Fibroblast of villous mesenchyme (primary cell): ENCODE measurements around the gene NANOS3. TPM values are rescaled to one million over a fixed set of nuclear protein-coding genes. Genes with fewer than 3 reads are reported as not detected.

Source experiments
- DNase-seq: peaks from one replicate; pipeline ENCODE4 v3.0.0-alpha.2; 2010; ENCODE audit warnings: low read depth
- H3K4me3 ChIP-seq: 2 replicates; pipeline ENCODE4 v1.5.1; 2011; ENCODE audit warnings: low read depth, mild to moderate bottlenecking, low read length
- CTCF ChIP-seq: IDR thresholded peaks from 2 replicates; pipeline ENCODE4 v1.5.1; 2012; ENCODE audit warnings: low read depth, mild to moderate bottlenecking, low read length; ENCODE audit not compliant: insufficient read depth
- total RNA-seq: library from RNA; depleted of rRNA; stranded (reverse); fragments of >200 nt; gene quantifications from 2 replicates; pipeline ENCODE4 v1.2.3, GENCODE V29; 2012

Gene NANOS3
- total RNA-seq, 1 donor: not detected

GRCh38 chr19:13861392-13861713, 15.6 kb upstream of the NANOS3 start:
- DNase-seq: peak; percentile 34
- TF ChIP-seq CTCF: no peak
- H3K4me3 ChIP-seq: peak overlapping the region; percentile 53

GRCh38 chr19:13861714-13862531, 15.0 kb upstream of the NANOS3 start:
- peak; percentile 87 for TF ChIP-seq CTCF
- peak; percentile 94 for DNase-seq
- peak overlapping the region; percentile 53 for H3K4me3 ChIP-seq

GRCh38 chr19:13864046-13864666, 12.8 kb upstream of the NANOS3 start:
- H3K4me3 ChIP-seq: no peak overlapping the region
- DNase-seq: no peak
- no peak for TF ChIP-seq CTCF

- H3K4me3 ChIP-seq: peak overlapping the region; percentile 61
- TF ChIP-seq CTCF: no peak
- no peak for DNase-seq
Observed at GRCh38 chr19:13864667-13865570, 12.0 kb upstream of the NANOS3 start.

GRCh38 chr19:13865571-13866462, 11.1 kb upstream of the NANOS3 start:
- TF ChIP-seq CTCF: no peak
- DNase-seq: no peak

GRCh38 chr19:13866463-13867046, 10.4 kb upstream of the NANOS3 start:
- DNase-seq: no peak
- peak overlapping the region; percentile 61 for H3K4me3 ChIP-seq
- TF ChIP-seq CTCF: no peak

More at GRCh38 chr19:13865571-13866462, 11.1 kb upstream of the NANOS3 start:
- H3K4me3 ChIP-seq: peak overlapping the region; percentile 61
